Keratinocyte (primary cell): Measurements from ENCODE around the gene GCNT2.

Experiments used
- CTCF ChIP-seq, 3 experiments: IDR thresholded peaks in 1 of 3; conservative IDR thresholded peaks in 1 of 3; optimal IDR thresholded peaks in 1 of 3; 2 replicates in 2 of 3; 3 replicates in 1 of 3; pipeline versions ENCODE3 to v1.5.1; 2011; ENCODE audit warnings: low read length in 3 of 3, mild to moderate bottlenecking in 3 of 3, moderate library complexity in 2 of 3, control low read depth in 1 of 3, inconsistent platforms in 1 of 3; ENCODE audit not compliant: insufficient read depth in 2 of 3; ENCODE audit errors: extremely low read depth in 1 of 3
- EZH2 ChIP-seq: IDR thresholded peaks from one replicate; pipeline ENCODE4 v1.6.1; 2012; ENCODE audit warnings: inconsistent platforms, mild to moderate bottlenecking, low read length, moderate library complexity

GRCh38 chr6:10537726-10538125 is 16.6 kb downstream of the GCNT2 start:
- TF ChIP-seq CTCF (optimal IDR thresholded peaks at IDR 0.05 in 1 of 3, IDR thresholded peaks at IDR 0.05 in 1 of 3, conservative IDR thresholded peaks at IDR 0.05 in 1 of 3; ENCODE audit: extremely low read depth in 1 of 3, insufficient read depth in 2 of 3, low read length in 3 of 3), result no peak
- TF ChIP-seq EZH2, result no peak
